ENCODE results near the gene CRB2. TPM values are rescaled to one million over a fixed set of nuclear protein-coding genes. Genes with fewer than 3 reads are reported as not detected.

Gene CRB2
- total RNA-seq, 1 donor from 2014 or later = 0.35 TPM

DNA sequence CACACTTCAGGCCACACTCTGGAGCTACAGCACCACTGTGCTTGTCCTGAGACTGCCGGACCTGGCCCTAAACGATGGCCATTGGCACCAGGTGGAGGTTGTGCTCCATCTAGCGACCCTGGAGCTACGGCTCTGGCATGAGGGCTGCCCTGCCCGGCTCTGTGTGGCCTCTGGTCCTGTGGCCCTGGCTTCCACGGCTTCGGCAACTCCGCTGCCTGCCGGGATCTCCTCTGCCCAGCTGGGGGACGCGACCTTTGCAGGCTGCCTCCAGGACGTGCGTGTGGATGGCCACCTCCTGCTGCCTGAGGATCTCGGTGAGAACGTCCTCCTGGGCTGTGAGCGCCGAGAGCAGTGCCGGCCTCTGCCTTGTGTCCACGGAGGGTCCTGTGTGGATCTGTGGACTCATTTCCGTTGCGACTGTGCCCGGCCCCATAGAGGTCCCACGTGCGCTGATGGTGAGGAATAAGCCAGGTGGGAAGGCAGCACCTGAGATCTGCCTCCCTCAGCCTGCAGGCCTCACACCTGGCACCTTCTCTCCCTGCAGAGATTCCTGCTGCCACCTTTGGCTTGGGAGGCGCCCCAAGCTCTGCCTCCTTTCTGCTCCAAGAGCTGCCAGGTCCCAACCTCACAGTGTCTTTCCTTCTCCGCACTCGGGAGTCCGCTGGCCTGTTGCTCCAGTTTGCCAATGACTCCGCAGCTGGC is 14.7 kb downstream of the CRB2 start:
- no peak overlapping the region for H3K4me3 ChIP-seq (ENCODE audit: low read depth, low read length)
- DNase-seq (ENCODE audit: low read depth) = no peak
- no peak for TF ChIP-seq CTCF (conservative IDR thresholded peaks at IDR 0.05; ENCODE audit: low read depth, low read length)

DNA sequence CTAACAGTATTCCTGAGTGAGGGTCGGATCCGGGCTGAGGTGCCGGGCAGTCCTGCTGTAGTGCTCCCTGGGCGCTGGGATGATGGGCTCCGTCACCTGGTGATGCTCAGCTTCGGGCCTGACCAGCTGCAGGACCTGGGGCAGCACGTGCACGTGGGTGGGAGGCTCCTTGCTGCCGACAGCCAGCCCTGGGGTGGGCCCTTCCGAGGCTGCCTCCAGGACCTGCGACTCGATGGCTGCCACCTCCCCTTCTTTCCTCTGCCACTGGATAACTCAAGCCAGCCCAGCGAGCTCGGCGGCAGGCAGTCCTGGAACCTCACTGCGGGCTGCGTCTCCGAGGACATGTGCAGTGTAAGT is 15.2 kb downstream of the CRB2 start:
- no peak overlapping the region for H3K4me3 ChIP-seq (ENCODE audit: low read depth, low read length)
- TF ChIP-seq CTCF (conservative IDR thresholded peaks at IDR 0.05; ENCODE audit: low read depth, low read length) = no peak
- no peak for DNase-seq (ENCODE audit: low read depth)

DNA sequence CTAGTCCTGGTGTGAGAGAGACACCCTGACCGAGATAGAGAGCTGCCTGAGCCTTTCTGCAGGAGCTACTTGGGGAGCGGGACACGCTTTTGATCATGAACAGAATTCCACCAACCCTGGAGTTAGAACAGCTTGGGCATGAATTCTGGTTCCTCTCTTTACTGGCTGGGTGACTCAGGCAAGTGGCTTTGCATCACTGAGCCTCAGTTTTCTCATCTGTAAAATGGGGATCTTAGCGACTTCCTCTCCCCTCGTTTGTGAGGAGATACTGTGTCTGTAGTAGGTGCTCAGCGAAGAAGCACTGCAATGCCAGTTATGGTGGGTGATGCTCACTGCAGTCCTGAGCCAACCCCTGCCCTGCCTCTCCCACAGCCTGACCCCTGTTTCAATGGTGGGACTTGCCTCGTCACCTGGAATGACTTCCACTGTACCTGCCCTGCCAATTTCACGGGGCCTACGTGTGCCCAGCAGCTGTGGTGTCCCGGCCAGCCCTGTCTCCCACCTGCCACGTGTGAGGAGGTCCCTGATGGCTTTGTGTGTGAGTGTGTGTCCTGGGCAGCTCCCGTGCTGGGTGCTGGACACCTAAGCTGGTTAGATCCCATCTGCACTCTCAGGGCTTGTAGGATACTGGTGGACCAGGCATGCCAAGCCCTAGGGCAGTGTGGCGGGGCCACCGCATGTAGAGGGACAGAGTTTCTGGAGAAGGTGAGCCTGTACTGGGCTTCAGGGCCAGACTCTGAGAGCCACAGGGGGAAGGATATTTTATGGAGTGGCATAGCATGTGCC is 16.0 kb downstream of the CRB2 start:
- DNase-seq (ENCODE audit: low read depth) = no peak
- no peak overlapping the region for H3K4me3 ChIP-seq (ENCODE audit: low read depth, low read length)
- TF ChIP-seq CTCF (conservative IDR thresholded peaks at IDR 0.05; ENCODE audit: low read depth, low read length) = no peak

DNA sequence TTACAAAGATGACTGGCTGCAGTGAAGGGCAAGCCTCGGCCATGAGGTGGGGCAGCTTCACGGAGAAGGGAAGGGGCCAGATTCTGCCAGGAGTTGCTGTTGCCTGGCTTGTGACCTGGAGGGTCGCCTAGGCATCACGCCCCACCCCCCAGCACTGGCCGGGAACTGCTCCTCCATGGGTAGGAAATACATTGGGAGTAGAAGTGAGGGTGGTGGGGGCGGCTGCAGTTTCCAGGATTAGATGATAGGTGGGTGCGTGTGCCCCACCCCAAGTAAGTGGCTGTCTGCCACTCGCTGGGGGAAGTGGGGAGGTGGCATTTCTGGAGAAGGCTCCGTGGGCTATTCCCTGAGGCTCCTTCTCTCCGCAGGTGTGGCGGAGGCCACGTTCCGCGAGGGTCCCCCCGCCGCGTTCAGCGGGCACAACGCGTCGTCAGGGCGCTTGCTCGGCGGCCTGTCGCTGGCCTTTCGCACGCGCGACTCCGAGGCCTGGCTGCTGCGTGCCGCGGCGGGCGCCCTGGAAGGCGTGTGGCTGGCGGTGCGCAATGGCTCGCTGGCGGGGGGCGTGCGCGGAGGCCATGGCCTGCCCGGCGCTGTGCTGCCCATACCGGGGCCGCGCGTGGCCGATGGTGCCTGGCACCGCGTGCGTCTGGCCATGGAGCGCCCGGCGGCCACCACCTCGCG is 16.9 kb downstream of the CRB2 start:
- DNase-seq (ENCODE audit: low read depth) = no peak
- TF ChIP-seq CTCF (conservative IDR thresholded peaks at IDR 0.05; ENCODE audit: low read depth, low read length) = no peak
- no peak overlapping the region for H3K4me3 ChIP-seq (ENCODE audit: low read depth, low read length)

DNA sequence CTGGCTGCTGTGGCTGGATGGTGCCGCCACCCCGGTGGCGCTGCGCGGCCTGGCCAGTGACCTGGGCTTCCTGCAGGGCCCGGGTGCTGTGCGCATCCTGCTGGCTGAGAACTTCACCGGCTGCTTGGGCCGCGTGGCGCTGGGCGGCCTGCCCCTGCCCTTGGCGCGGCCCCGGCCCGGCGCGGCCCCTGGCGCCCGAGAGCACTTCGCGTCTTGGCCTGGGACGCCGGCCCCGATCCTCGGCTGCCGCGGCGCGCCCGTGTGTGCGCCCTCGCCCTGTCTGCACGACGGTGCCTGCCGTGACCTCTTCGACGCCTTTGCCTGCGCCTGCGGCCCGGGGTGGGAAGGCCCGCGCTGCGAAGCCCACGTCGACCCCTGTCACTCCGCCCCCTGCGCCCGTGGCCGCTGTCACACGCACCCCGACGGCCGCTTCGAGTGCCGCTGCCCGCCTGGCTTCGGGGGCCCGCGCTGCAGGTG is 17.5 kb downstream of the CRB2 start:
- TF ChIP-seq CTCF (conservative IDR thresholded peaks at IDR 0.05; ENCODE audit: low read depth, low read length) = no peak

GRCh38 chr9:123373946-123374345 is 17.9 kb downstream of the CRB2 start:
- H3K4me3 ChIP-seq (ENCODE audit: low read depth, low read length) = no peak overlapping the region
- no peak for DNase-seq (ENCODE audit: low read depth)
- no peak for TF ChIP-seq CTCF (conservative IDR thresholded peaks at IDR 0.05; ENCODE audit: low read depth, low read length)

More for the DNA sequence above, 17.5 kb downstream of the CRB2 start:
- no peak for DNase-seq (ENCODE audit: low read depth)
- no peak overlapping the region for H3K4me3 ChIP-seq (ENCODE audit: low read depth, low read length)
